HUES64 (cell line): Measurements from ENCODE around the gene LAMA3.
A peak's percentile ranks its signal among the peaks of the same experiment; 100 is the strongest.

Experiments used
- H3K27ac ChIP-seq: 2 replicates; pipeline ENCODE4 v1.7.0; 2013; ENCODE audit warnings: low read depth, low read length, inconsistent platforms
- H3K27me3 ChIP-seq: 2 replicates; pipeline ENCODE4 v1.6.1; 2013; ENCODE audit warnings: mild to moderate bottlenecking, low read length; ENCODE audit not compliant: insufficient read depth
- H3K36me3 ChIP-seq: 2 replicates; pipeline ENCODE4 v1.6.1; 2013; ENCODE audit warnings: mild to moderate bottlenecking, low read length; ENCODE audit not compliant: insufficient read depth
- H3K4me1 ChIP-seq: 2 replicates; pipeline ENCODE4 v1.6.1; 2013; ENCODE audit warnings: mild to moderate bottlenecking, low read length, moderate library complexity; ENCODE audit not compliant: insufficient read depth
- H3K4me3 ChIP-seq: 2 replicates; pipeline ENCODE4 v1.5.1; 2013; ENCODE audit warnings: mild to moderate bottlenecking, low read length, moderate library complexity
- H3K9ac ChIP-seq: 2 replicates; pipeline ENCODE4 v1.6.1; 2013; ENCODE audit warnings: mild to moderate bottlenecking, low read depth, low read length
- H3K9me3 ChIP-seq: 2 replicates; pipeline ENCODE4 v1.6.1; 2013; ENCODE audit warnings: low read depth, low read length; ENCODE audit not compliant: insufficient read depth
- WGBS: fragments of 150-250, 120-280 bp; methylation state at CpG from one replicate; pipeline ENCODE4 v1.1.7; 2013; ENCODE audit warnings: missing lambda C conversion rate; 5-methylcytosine and 5-hydroxymethylcytosine counted together

The LAMA3 gene

GRCh38 chr18:23652232-23652631 lies 37.0 kb upstream of the LAMA3 start:
- Histone ChIP-seq H3K27ac (no peak overlapping the region), H3K9ac (no peak overlapping the region), H3K4me3 (no peak overlapping the region), H3K9me3 (no peaks in the 10 kb centered on the region), H3K4me1 (peaks cover 9% of the 10 kb centered on the region), H3K36me3 (no peaks in the 10 kb centered on the region), H3K27me3 (no peaks in the 10 kb centered on the region)
- 84% methylated on average over 6 of the region's 6 CpGs for WGBS

- WGBS: 93% methylated on average over 5 of the region's 5 CpGs
- no peaks in the 10 kb centered on the region for H3K36me3 ChIP-seq
- H3K4me3 ChIP-seq: no peak overlapping the region
Observed at GRCh38 chr18:23658285-23658684, 31.0 kb upstream of the LAMA3 start.

GRCh38 chr18:23661735-23662308 lies 27.4 kb upstream of the LAMA3 start:
- no peaks in the 10 kb centered on the region for H3K9me3 ChIP-seq
- 78% methylated on average over 7 of the region's 9 CpGs for WGBS
- peak overlapping the region; percentile 57; the same call in 1 of the 2 replicates for H3K9ac ChIP-seq
- peaks cover 16% of the 10 kb centered on the region; the same call in 1 of the 2 replicates for H3K4me1 ChIP-seq
- no peak overlapping the region for H3K27ac ChIP-seq
- H3K27me3 ChIP-seq: peaks cover 25% of the 10 kb centered on the region
- peak overlapping the region; percentile 59 for H3K4me3 ChIP-seq
- H3K36me3 ChIP-seq: no peaks in the 10 kb centered on the region

More at GRCh38 chr18:23658285-23658684, 31.0 kb upstream of the LAMA3 start:
- no peak overlapping the region for H3K9ac ChIP-seq
- no peaks in the 10 kb centered on the region for H3K9me3 ChIP-seq
- peaks cover 16% of the 10 kb centered on the region; the same call in 1 of the 2 replicates for H3K4me1 ChIP-seq
- H3K27me3 ChIP-seq: peaks cover 24% of the 10 kb centered on the region
- H3K27ac ChIP-seq: no peak overlapping the region

GRCh38 chr18:23662309-23663263 lies 26.7 kb upstream of the LAMA3 start, which contains the start of gene ANKRD29:
ANKRD29 (minus strand) TSS chr18:23662911; CDS start chr18:23662730, 181 bp downstream.
- Histone ChIP-seq H3K27me3 (peaks cover 25% of the 10 kb centered on the region), H3K27ac (no peak within 1 kb of the TSS), H3K9me3 (no peaks in the 10 kb centered on the region), H3K4me3 (peak within 1 kb of the TSS; percentile 59), H3K4me1 (peaks cover 16% of the 10 kb centered on the region; the same call in 1 of the 2 replicates), H3K36me3 (no peaks in the 10 kb centered on the region), H3K9ac (peak within 1 kb of the TSS; percentile 57; the same call in 1 of the 2 replicates)
- WGBS: 5% methylated on average over 75 of the region's 86 CpGs

- no peaks in the 10 kb centered on the region for H3K36me3 ChIP-seq
- H3K4me1 ChIP-seq: peaks cover 25% of the 10 kb centered on the region; the same call in 1 of the 2 replicates
- H3K9me3 ChIP-seq: no peaks in the 10 kb centered on the region
- peaks cover 25% of the 10 kb centered on the region for H3K27me3 ChIP-seq
- no peak overlapping the region for H3K9ac ChIP-seq
- no peak overlapping the region for H3K27ac ChIP-seq
- no peak overlapping the region for H3K4me3 ChIP-seq
- 55% methylated on average over 6 of the region's 6 CpGs for WGBS
Observed at GRCh38 chr18:23664674-23665073, 24.6 kb upstream of the LAMA3 start.

- WGBS: 92% methylated on average over 1 of the region's 1 CpG
Observed at GRCh38 chr18:23667114-23667513, 22.1 kb upstream of the LAMA3 start.

GRCh38 chr18:23668731-23669130 lies 20.5 kb upstream of the LAMA3 start:
- 12% methylated on average over 4 of the region's 4 CpGs for WGBS
- Histone ChIP-seq H3K9me3 (no peaks in the 10 kb centered on the region), H3K9ac (no peak overlapping the region), H3K36me3 (no peaks in the 10 kb centered on the region), H3K4me1 (peaks cover 10% of the 10 kb centered on the region; the same call in 1 of the 2 replicates), H3K4me3 (no peak overlapping the region), H3K27ac (no peak overlapping the region), H3K27me3 (no peaks in the 10 kb centered on the region)

More at GRCh38 chr18:23667114-23667513, 22.1 kb upstream of the LAMA3 start:
- Histone ChIP-seq H3K4me1 (peaks cover 10% of the 10 kb centered on the region; the same call in 1 of the 2 replicates), H3K36me3 (no peaks in the 10 kb centered on the region), H3K27me3 (peaks cover 10% of the 10 kb centered on the region), H3K4me3 (no peak overlapping the region), H3K9me3 (no peaks in the 10 kb centered on the region), H3K27ac (no peak overlapping the region), H3K9ac (no peak overlapping the region)

GRCh38 chr18:23669202-23669766 lies 20.0 kb upstream of the LAMA3 start:
- Histone ChIP-seq H3K36me3 (no peaks in the 10 kb centered on the region), H3K27ac (no peak overlapping the region), H3K4me1 (peaks cover 10% of the 10 kb centered on the region; the same call in 1 of the 2 replicates), H3K27me3 (no peaks in the 10 kb centered on the region), H3K4me3 (no peak overlapping the region), H3K9me3 (no peaks in the 10 kb centered on the region), H3K9ac (no peak overlapping the region)
- 91% methylated on average over 8 of the region's 8 CpGs for whole genome bisulfite sequencing

GRCh38 chr18:23669804-23670405 lies 19.3 kb upstream of the LAMA3 start:
- H3K9me3 ChIP-seq: no peaks in the 10 kb centered on the region
- no peaks in the 10 kb centered on the region for H3K36me3 ChIP-seq
- H3K27ac ChIP-seq: no peak overlapping the region
- 93% methylated on average over 4 of the region's 4 CpGs for WGBS
- peaks cover 10% of the 10 kb centered on the region; the same call in 1 of the 2 replicates for H3K4me1 ChIP-seq
- no peak overlapping the region for H3K9ac ChIP-seq
- H3K4me3 ChIP-seq: no peak overlapping the region
- H3K27me3 ChIP-seq: no peaks in the 10 kb centered on the region

- Histone ChIP-seq H3K27me3 (no peaks in the 10 kb centered on the region), H3K9ac (no peak overlapping the region), H3K4me3 (no peak overlapping the region), H3K4me1 (peaks cover 10% of the 10 kb centered on the region; the same call in 1 of the 2 replicates), H3K9me3 (no peaks in the 10 kb centered on the region), H3K36me3 (no peaks in the 10 kb centered on the region), H3K27ac (no peak overlapping the region)
- WGBS: 83% methylated on average over 1 of the region's 1 CpG
Observed at GRCh38 chr18:23671564-23671963, 17.7 kb upstream of the LAMA3 start.
